Hepatocyte (in vitro differentiated cells): ENCODE measurements around the gene ARHGEF26. TPM values are rescaled to one million over a fixed set of nuclear protein-coding genes. Genes with fewer than 3 reads are reported as not detected.

Experiments
- DNase-seq: peaks from one replicate; pipeline ENCODE4 v3.0.0-alpha.2; 2016; ENCODE audit warnings: low spot score
- H2AFZ ChIP-seq: fragments of 200-600 bp; sonication (generic); 2 replicates; pipeline ENCODE4 v1.6.0; 2016; ENCODE audit warnings: antibody characterized with exemption, mild to moderate bottlenecking
- H3K27ac ChIP-seq: fragments of 200-600 bp; sonication (generic); 2 replicates; pipeline ENCODE4 v1.5.1; 2016; ENCODE audit warnings: mild to moderate bottlenecking
- H3K27me3 ChIP-seq: fragments of 200-600 bp; sonication (generic); 2 replicates; pipeline ENCODE4 v1.6.1; 2016
- H3K36me3 ChIP-seq: fragments of 200-600 bp; sonication (generic); replicated peaks from 2 replicates; pipeline ENCODE4 v1.5.1; 2016; ENCODE audit warnings: low read depth; ENCODE audit not compliant: insufficient read depth
- H3K4me1 ChIP-seq: fragments of 200-600 bp; sonication (generic); 2 replicates; pipeline ENCODE4 v1.5.1; 2016; ENCODE audit warnings: mild to moderate bottlenecking, moderate library complexity; ENCODE audit not compliant: insufficient read depth
- H3K4me2 ChIP-seq: fragments of 200-600 bp; sonication (generic); 2 replicates; pipeline ENCODE4 v1.6.0; 2016
- H3K4me3 ChIP-seq: fragments of 200-600 bp; sonication (generic); 2 replicates; pipeline ENCODE4 v1.5.1; 2016; ENCODE audit warnings: mild to moderate bottlenecking
- H3K79me2 ChIP-seq: fragments of 200-600 bp; sonication (generic); 2 replicates; pipeline ENCODE4 v1.6.0; 2017; ENCODE audit warnings: mild to moderate bottlenecking
- H3K9me2 ChIP-seq: fragments of 200-600 bp; sonication (generic); replicated peaks from 2 replicates; pipeline ENCODE4 v1.6.0; 2017; ENCODE audit warnings: mild to moderate bottlenecking; ENCODE audit not compliant: insufficient read depth
- H3K9me3 ChIP-seq: fragments of 200-600 bp; sonication (generic); 2 replicates; pipeline ENCODE4 v1.5.1; 2016; ENCODE audit warnings: low read depth, mild to moderate bottlenecking
- H4K20me1 ChIP-seq: fragments of 200-600 bp; sonication (generic); 2 replicates; pipeline ENCODE4 v1.6.0; 2016; ENCODE audit warnings: mild to moderate bottlenecking; ENCODE audit not compliant: insufficient read depth, poor library complexity, severe bottlenecking
- CTCF ChIP-seq: fragments of 200-600 bp; sonication (generic); IDR thresholded peaks from 2 replicates; pipeline ENCODE4 v1.5.1; 2016; ENCODE audit warnings: antibody characterized with exemption, mild to moderate bottlenecking; ENCODE audit not compliant: poor library complexity
- EZH2 ChIP-seq: fragments of 200-600 bp; sonication (generic); IDR thresholded peaks from 2 replicates; pipeline ENCODE4 v1.6.1; 2016; ENCODE audit warnings: antibody characterized with exemption, mild to moderate bottlenecking, borderline replicate concordance
- EZH2phosphoT487 ChIP-seq: fragments of 200-600 bp; sonication (generic); IDR thresholded peaks from one replicate; pipeline ENCODE4 v1.6.1; 2018; ENCODE audit warnings: antibody characterized with exemption, mild to moderate bottlenecking, low read depth, moderate library complexity; ENCODE audit not compliant: unreplicated experiment, severe bottlenecking
- WGBS: methylation state at CpG from one replicate; pipeline ENCODE4 v1.1.6; 2016; ENCODE audit warnings: low lambda C conversion rate; ENCODE audit errors: missing lambda C conversion rate; 5-methylcytosine and 5-hydroxymethylcytosine counted together
- polyA plus RNA-seq: library from polyadenylated mRNA; unstranded; fragments of >200 nt; fragmentation: Nextera tagmentation; extraction: Ambion mirVana; gene quantifications from 2 replicates; pipeline ENCODE4 v1.2.1, GENCODE V29; 2016
- total RNA-seq: library from RNA; depleted of rRNA; stranded (reverse); fragments of >200 nt; gene quantifications from 2 replicates; pipeline ENCODE4 v1.2.3, GENCODE V29; 2014

The ARHGEF26 gene
- total and polyA plus RNA-seq, 2 experiments from 2014 or later: 13.6 to 20.9 TPM

DNA sequence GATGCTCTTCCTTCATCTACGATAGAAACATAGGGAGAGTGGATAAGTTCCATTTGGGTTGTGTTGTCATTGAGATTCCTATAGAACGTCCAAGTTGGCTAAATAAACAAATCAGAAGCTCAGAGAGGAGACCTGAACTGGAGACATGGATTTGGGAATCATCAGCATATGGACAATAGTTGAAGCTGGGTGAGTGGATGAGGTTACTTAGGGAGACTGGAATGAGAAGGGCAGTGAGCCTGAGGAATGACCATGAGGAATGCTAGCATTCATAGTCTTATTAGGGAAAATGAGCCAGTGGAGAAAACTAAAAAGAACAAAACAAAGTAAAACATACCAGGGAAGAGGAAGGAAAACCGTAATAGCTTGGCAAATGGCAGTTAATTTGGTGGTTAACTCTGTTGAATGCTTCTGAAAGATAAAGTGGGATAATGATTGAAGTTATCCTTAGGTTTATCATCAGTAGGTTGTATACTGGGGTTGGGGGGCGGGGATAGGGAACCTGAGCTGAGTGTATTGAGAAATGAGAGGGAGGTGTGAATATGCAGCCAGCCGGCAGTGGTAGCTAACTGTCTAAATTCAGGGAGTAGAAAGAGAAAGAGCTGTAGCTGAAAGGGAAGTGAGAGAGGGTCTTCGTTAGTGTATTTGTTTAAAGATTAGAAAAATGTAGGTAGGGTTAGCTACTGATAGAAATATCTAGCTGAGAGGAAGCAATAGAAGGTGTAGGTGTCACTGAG, 74.6 kb downstream of the ARHGEF26 start:
- no peak for TF ChIP-seq EZH2
- no peak for TF ChIP-seq EZH2phosphoT487
- no peak for TF ChIP-seq CTCF
- H3K9me3 ChIP-seq: no peaks in the 10 kb centered on the region
- H3K4me3 ChIP-seq: no peak overlapping the region
- 74% methylated on average over 6 of the region's 6 CpGs for WGBS
- H4K20me1 ChIP-seq: no peaks in the 10 kb centered on the region
- no peak overlapping the region for H3K27ac ChIP-seq
- H3K36me3 ChIP-seq: no peaks in the 10 kb centered on the region
- DNase-seq: no peak
- no peaks in the 10 kb centered on the region for H3K27me3 ChIP-seq
- no peaks in the 10 kb centered on the region for H3K9me2 ChIP-seq
- H3K4me2 ChIP-seq: no peak overlapping the region
- no peaks in the 10 kb centered on the region for H3K4me1 ChIP-seq
- H3K79me2 ChIP-seq: no peaks in the 10 kb centered on the region
- no peak overlapping the region for H2AFZ ChIP-seq

GRCh38 chr3:154197751-154198150, 76.6 kb downstream of the ARHGEF26 start:
- Histone ChIP-seq H2AFZ (no peak overlapping the region), H4K20me1 (no peaks in the 10 kb centered on the region), H3K36me3 (no peaks in the 10 kb centered on the region), H3K4me3 (no peak overlapping the region), H3K9me3 (no peaks in the 10 kb centered on the region), H3K27me3 (no peaks in the 10 kb centered on the region), H3K4me2 (no peak overlapping the region), H3K4me1 (no peaks in the 10 kb centered on the region), H3K9me2 (no peaks in the 10 kb centered on the region), H3K79me2 (no peaks in the 10 kb centered on the region), H3K27ac (no peak overlapping the region)
- TF ChIP-seq EZH2 (no peak), CTCF (no peak), EZH2phosphoT487 (no peak)
- whole genome bisulfite sequencing: 65% methylated on average over 4 of the region's 4 CpGs
- no peak for DNase-seq

- no peak overlapping the region for H2AFZ ChIP-seq
- no peak for DNase-seq
- no peaks in the 10 kb centered on the region for H3K27me3 ChIP-seq
- H3K36me3 ChIP-seq: peaks cover 7% of the 10 kb centered on the region
- 97% methylated on average over 8 of the region's 8 CpGs for WGBS
- H3K9me3 ChIP-seq: peaks cover 9% of the 10 kb centered on the region
- no peak overlapping the region for H3K4me2 ChIP-seq
- H3K4me1 ChIP-seq: no peaks in the 10 kb centered on the region
- H3K4me3 ChIP-seq: no peak overlapping the region
- H3K27ac ChIP-seq: no peak overlapping the region
- no peaks in the 10 kb centered on the region for H3K9me2 ChIP-seq
- H4K20me1 ChIP-seq: no peaks in the 10 kb centered on the region
- TF ChIP-seq CTCF (no peak), EZH2phosphoT487 (no peak), EZH2 (no peak)
- H3K79me2 ChIP-seq: no peaks in the 10 kb centered on the region
Measured at GRCh38 chr3:154209499-154209898, 88.3 kb downstream of the ARHGEF26 start.
